Right kidney (tissue), 1 donor: ENCODE data around the gene NUP93.

Source experiments
- DNase-seq: peaks from one replicate; pipeline ENCODE4 v3.0.0-alpha.2; 2016

Gene NUP93

DNA sequence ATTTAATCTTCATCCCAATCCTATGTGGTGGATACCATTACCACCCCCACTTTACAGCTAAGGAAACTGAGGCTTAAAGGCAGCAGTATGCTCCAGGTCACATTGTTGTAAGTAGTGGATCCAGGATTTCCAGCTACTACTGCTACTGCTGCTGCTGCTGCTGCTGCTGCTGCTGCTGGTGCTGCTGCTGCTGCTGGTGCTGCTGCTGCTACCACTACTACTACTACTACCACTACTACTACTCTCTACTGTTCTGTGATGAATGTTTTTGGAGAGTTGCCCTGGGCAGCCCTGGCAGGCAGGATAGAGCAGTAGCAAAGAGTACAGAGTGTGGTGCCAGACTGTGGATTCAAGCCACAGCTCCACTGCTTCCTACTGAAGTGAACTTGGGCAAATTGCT lies 85.8 kb downstream of the NUP93 start:
- no peak for DNase-seq

DNA sequence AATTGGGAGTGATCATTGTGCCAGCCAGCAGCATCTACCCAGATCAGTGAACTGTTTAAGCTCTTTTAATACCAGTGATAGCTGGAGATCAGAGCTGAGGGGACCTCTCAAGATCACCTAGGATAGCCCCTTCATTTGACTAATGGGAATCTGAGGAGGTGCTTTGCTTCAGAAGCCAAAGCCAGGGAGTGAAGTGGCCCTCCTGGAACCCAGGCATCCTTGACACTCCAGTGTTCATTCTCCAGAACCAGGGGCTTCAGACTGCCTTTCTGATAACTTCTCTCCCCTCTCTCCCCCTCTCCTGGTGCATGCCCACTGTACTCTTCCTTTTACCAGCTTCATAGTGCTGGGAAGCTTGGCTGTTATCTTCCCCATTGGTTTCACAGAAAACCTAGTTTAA lies 87.1 kb downstream of the NUP93 start:
- DNase-seq = no peak

DNA sequence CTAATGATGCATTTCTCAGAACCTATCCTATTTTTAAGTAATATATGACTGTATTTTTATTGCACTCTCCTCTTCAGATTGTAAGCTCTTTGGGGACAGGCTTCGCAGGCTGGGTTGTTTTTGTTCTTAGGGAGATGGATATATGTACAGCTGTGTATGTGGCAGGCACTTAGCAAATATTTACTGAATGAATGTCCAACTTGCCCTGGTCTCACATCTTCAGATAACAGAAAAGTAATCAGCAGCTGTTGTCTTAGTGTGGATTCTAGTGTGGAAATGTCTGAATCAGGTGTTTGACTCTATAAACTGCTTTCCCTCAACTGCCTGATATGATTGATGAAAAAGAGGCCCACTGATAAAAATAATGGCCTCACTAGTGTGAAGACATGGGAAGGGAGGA lies 88.0 kb downstream of the NUP93 start:
- no peak for DNase-seq

DNA sequence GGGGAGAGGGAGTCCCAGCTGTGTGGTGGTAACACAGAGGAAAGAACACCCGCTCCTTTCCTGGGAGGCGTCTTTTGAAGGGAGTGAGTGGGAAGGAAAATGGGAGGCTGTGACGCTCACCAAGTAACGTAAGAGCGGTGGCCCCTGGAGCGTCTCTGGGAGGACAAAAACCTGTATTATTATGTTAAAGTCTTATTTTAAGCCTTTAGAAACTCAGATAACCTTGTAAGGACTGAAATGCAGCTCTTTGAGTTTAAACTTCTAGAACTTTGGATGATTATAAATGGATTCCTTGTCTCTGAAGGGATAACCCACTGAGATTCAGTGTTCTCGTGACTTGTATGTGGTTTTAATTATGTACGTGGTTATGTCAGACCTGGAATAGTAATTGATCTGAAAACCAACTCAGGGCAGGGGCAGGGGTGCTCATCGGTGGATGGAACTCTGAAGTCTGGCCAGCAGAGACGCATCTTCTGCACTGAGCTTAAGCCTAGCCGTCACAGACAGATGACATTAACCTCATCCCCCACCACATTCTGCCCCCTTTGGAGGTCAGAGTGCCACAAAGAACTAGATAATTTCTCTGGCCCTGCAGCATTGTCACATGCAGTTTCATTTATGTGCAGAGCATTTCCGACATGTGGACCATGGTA lies 93.3 kb downstream of the NUP93 start:
- DNase-seq = no peak

DNA sequence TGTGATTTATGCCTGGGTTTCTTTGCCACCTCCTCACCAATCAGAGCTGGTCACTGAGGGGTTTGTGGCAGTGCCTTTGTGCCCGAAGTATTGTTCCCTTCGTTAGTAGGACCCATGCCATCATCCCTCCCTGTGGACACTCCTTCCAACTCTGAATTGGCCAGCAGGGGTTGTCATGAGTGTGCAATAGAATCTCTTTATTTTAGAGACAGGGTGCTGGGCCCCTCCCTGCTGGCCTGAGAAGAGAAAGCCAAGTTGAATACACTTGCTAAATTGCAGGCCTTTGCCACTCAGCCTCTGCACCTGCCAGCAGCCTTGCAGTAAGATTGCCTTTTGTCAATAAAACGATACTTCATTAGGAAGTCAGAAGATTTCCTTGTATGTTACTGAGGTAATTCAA lies 94.4 kb downstream of the NUP93 start:
- no peak for DNase-seq

DNA sequence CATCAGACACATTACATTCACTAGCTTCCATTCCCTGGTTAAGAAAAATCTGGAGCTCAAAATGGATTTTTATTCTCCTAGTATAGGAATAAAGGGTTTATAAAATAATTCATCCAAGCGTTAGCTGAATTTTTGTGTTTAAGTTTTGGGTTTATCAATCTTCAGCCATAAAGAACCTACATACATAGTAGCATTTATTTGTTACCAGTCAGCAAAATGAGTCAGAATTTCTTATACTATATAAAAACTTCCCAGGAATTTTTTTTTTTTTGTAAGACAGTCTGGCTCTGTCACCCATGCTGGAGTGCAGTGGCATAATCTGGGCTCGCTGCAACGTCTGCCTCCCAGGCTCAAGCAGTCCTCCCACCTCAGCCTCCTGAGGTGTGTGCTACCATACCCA lies 94.9 kb downstream of the NUP93 start:
- no peak for DNase-seq

DNA sequence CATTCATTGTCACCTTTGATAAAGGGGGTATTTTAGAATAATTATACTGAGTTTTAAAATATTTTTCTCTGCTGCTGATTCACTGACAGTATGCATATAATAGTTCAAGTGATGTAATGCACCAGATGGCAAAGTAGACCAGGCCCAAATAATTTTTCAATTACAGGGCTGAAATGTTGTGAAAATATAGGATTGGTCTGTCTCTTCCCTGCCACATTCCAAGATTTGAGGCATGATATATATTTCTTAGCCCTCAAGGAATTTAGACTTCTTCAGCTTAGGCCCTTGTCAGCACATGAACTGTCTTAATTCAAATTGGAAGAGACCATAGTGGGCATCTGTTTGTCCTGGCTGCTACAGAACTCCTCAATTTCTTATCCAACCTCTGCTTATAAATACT lies 95.9 kb downstream of the NUP93 start:
- no peak for DNase-seq

DNA sequence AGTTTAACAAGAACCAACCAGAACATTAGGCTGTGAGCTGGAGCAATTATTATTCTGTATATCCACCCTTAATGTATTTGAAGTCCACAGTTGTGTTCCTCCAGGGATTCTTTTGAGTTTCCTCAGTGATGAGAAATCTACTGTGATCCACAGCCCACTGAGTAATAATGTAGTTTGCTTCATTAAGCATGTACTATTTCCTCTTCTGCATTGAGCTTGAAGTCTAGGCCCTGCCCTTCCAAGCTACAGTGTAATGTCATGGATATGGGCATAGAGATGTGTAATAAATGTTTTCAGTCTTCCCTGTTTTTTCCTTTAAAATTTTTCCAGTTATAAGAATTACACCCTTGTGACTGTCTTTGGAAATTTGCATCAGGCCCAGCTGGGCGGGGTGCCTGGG lies 98.7 kb downstream of the NUP93 start:
- no peak for DNase-seq

DNA sequence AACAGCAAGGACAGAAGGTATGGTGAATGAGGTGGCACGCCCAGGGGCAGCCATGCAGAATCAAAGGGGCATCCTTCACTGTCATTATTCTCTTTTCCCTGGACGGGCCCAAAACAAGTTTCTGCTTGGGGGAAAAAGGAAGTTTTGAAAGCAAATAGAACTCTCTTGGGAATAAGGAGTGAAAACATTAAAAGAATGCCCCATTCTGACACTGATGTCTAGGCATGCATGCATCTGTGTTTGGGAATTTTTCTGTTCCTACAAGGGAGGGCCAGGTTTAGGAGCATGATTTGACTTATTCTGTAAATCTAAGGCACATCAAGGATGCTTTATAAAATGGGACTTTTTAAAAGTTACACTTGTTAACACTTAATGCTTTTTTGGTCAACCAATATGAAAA lies 100.7 kb downstream of the NUP93 start:
- no peak for DNase-seq

DNA sequence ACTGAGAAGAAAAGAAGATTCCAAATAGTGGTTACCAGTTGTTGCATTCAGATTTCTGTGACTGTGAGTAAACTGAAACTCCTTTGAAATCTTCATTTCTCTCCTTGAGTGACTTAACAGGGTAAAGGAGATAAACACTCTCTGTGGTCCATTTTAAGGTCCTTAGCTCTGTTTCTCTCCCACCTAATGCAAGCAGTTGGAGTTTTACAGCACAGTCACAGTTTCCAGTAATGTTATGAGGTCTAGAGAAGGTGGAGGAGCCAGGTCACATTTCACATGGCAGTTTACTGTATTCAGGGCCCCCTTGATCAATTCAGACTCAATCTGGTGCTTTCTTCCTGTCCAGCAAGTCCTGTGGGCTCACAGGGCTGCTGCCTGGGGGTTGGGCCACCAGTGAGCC lies 102.8 kb downstream of the NUP93 start:
- no peak for DNase-seq

DNA sequence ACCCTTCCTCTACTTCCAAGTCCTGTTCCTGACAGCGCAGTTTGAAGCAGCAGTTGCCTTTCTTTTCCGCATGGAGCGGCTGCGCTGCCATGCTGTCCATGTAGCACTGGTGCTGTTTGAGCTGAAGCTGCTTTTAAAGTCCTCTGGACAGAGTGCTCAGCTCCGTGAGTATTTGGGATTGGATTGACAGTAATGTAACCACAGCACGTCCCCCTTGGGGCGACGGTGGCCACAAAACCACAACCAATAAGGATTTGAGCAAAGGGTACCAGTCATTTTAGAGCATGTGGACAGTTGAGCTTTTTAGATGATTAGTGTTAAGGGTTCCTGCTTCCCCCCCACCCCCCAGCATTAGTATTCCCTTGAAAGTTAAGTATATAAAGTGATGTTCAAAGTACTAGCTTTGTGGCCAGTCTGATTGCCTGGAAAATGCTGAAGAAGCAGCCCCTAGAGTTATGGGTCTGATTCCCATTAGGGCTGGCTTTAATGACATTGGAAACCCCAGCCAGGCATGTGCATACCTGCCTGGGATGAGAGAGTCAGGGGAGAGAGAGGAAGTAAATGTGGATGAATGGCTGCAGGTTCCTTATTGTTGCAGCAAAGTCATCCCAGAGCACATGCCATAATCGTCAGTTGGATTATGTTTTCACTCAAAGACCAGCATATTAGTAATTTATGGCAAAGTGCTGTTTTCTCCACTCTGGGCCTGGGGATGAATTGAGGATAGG lies 103.5 kb downstream of the NUP93 start:
- DNase-seq = no peak

DNA sequence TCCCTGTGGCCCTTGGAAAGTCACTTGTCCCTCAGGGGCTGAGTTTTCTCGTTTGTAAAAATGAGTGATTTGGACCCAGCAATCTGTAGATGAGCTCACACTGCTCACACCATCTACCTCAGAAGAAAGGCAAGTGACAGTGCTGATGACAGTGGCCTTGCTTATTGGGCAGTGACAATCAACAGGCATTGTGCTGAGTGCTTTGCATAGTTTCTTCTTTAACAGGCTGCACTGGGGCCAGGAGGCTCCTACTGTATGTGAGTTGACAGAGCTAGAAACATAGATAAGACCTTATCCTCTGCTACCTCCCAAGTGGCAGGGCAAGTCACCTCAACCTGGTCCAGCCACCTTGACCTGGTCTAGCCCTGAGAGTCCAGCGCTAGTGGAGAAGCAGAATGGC lies 105.4 kb downstream of the NUP93 start:
- DNase-seq = no peak

DNA sequence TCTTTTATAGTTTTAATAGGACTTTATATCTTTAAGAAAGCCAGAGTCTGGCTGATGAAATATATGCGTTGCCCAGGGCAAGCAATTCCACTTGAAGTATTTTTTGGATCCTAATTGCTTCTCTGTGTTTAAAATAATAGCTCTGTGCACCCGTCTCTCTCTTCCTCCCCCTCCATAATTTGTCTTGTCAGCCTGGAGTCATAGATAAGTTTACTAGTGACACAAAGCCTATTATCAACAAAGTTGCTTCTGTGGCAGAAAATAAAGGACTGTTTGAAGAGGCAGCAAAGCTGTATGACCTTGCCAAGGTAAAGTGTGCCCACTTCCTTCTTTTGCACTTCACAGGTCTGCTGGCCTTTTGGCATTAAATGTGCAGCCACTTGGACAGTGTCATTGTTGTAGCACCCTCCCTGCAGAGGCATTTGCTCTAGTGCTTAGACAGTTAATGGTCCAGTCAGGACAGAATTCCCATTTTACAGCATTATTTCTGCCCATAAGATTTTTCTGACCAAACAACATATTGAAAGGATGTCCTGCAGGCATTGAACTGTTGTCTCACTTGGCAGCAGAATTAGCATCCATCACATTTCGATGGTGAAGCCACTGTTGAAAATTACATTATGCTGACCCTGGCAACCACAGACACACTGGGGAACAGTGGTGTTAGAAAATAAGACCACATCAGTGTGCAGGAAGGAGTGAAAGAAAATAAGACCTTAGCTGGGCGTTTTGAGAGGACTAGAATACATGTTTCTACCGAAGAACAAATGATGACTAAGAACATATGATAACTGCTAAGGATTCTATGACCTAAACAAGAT lies 106.7 kb downstream of the NUP93 start:
- DNase-seq = no peak

DNA sequence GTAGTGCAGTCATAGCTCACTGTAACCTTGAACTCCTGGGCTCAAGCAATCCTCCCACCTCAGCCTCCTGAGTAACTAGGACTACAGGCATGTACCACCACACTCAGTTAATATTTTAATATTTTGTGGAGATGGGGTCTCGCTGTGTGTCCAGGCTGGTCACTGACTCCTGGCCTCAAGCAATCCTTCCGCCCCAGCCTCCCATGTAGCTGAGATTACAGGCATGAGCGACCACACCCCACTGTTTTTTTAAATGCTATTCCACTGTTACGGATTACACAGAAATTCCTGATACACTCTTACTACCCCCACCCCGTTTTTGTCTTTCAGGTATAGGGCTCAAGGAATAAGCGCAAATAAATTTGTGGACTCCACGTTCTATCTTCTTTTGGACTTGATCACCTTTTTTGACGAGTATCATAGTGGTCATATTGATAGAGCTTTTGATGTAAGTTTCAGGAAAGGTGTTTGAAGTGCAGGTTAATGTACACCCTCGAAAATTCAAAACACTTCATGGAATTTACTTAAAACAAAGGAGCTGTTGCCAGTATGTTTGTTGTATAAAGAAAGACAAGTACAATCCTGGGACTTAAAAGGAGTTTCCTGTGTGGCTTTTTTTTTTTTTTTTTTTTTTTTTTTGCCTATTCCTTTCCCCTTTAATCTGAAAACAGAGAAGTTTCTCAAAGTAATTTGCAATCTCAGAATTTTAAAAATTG lies 108.9 kb downstream of the NUP93 start:
- DNase-seq = no peak

DNA sequence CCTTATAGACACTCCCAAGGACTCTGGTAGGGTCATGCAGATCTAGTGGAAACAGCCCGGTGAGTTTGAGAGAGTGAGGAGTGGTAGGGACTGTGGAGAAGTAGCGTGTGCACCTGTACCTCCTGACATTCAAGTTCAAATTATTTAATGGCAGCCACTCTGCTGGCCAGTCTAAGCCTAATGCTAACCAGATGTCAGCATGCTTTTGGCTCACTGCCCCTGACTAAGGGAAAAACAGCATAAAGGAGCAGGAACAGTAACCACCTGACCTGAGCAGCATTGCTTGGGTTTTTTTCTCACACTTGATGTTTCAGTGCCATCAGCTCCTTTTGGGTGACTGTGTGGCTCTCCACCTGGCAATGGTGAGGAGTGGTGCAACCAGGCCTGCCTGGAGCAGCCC lies 111.3 kb downstream of the NUP93 start:
- no peak for DNase-seq

DNA sequence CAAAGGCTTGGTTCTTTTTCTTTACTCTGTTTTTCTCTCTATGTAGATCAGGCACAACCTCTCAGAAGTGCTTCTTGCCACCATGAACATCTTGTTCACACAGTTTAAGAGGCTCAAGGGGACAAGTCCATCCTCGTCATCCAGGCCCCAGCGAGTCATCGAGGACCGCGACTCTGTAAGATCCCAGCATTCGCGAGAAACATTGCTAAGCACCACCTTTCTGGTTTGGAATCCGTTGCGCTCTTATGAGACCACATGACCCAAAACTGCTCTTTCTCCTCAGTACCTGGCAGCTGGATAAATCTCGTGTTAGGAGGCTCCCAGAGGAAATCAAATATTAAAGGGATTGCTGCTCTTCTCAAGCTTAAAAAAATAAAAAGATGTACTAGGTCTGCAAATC lies 111.7 kb downstream of the NUP93 start:
- no peak for DNase-seq

DNA sequence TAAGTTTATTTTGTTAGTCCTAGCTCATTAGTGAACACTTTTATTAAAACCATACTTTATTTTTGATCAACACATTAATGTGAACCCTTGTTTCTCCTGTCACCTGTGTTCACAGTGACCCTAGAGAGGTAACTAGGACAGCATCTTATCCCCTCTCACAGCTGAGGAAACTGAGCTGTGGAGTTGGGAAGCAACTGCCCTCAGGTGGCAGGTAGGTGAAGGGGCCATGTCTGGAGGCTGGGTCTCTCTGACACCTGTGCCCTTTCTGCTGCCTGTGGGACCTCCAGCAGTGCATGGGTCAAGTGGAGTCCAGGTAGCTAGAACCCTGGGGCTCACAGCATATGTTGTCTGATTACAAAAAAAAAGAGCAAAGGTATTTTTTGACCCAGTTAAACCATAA lies 112.2 kb downstream of the NUP93 start:
- no peak for DNase-seq

DNA sequence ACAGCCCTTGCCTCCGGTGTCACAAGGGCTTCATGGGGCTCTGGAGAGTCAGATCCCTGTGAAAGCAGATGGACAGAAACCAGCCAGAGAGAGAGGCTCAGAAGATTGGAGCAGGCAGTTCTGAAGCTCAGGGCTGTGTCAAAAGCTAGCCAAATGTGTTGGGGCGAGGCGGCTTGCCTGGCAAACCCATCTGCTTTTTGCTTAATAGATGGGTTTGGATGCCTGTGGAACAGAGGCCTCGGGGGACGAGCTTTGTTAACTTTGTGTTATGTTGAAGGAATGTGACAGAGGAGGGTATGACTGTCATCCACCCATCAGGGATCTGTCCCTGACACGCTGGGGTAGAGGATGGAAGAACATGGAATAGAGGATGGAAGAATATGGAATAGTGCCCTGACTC lies 114.1 kb downstream of the NUP93 start:
- DNase-seq = no peak

DNA sequence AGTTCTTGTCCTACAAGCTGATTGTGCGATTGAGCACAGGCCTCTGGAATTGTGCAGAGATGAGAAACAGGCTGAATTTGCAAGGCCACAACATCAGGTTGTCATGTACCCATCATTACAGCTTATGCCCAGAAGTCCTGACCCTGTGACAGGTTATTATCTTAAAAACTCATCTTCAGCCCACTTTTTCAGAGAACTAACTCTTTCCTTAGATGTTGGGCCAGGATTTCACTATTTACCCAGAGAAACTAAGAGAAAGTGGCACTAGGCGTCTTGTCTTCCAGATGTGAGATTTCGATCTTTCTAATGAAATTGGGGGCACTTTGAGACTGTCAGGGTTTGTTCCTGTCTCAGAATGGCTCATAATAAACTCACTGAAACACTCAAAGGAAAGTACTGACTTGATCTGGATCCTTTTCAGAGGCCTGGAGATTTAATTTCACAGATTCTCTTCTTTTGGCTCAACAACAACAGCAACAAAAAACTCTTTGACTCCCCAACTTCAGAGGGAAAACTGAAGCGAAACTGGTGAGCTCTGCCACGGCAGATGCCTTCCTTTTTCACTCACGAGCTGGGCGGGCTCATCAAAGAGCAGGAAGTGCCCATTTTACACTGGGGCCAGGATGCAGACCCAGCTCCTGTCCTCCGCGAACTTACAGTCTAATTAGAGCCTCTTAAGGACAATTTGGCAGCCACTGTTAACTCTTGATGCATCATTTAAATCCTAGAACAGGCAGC lies 117.4 kb downstream of the NUP93 start:
- no peak for DNase-seq

DNA sequence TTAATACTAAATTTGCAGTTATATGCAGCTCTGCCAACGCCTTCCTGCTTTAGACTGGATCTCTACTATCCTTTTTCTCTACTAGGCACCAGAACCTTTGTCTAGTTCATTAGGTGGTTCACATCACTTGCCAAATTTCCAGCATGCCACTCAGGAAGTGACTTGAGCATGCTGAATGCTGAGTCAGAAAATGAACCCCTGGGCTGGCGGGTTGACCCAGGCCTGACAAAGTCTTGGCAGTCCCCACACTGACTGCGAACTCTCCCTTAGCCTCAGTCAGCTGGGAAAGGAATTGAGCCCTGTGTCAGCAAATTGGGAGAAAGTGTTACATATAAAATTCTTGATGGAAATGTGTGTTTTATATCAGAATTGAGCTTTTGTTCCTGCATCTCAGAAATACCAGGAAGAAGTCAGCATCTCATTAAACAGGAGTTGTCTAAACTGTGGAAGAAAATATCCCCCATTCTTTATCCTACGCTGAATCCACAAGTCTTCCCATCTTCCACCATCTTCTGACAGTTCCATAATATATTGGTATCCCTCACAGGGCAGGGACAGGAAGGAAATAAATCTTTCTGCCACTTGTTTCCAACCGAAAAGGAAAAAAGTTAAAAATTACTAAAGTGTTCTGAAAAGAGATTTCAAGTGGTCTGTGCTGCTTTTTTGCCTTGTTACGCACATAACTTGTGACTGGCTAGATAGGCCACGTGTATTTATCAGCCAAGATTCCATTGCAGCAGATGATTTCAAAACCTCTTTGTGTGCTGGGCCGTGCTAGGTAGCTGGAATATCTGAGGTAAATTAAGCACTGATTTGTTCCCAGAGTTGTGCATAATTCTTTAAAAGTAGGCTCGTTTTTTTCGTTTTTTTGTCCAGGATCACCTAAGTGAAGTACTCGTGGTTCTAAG lies 118.4 kb downstream of the NUP93 start:
- no peak for DNase-seq
